Amygdala (tissue), 56 donors: Measurements from ENCODE around the gene SLC5A3.
A peak's percentile ranks its signal among the peaks of the same experiment; 100 is the strongest.

Experiments used
- DNase-seq, 56 donors: peaks; one replicate each; lab custom pipeline; 2025; lab: John Stamatoyannopoulos, UW

Gene SLC5A3

GRCh38 chr21:34073032-34073748 lies at the start of gene SLC5A3, which contains the start of gene MRPS6:
Gene SLC5A3 (plus strand): TSS chr21:34073578. CDS start chr21:34095199, 21,621 bp downstream.
Gene MRPS6 (plus strand): TSS chr21:34073578. CDS start chr21:34073701, 123 bp downstream.
- DNase-seq: peak in 54 of 56 donors; percentile 8 to 93 (median 66)

- no peak for DNase-seq
These were observed 49.5 kb upstream of the SLC5A3 start for GRCh38 chr21:34023691-34024373.

DNA sequence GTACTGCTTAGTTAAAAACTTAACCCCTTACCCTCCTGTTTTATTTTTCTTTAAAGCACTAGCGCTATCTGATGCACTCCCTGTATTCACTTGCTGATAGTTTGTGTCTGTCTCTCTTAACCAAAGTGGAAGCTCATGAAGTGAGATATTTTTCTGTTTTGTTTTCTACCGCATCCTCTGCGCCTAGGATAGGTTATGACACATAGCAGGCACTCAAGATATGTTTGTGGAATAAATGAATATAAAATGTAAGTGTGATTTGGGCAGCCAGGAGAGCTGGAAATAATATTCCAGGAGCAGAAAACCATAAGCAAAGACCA lies 49.0 kb upstream of the SLC5A3 start:
- no peak for DNase-seq

DNA sequence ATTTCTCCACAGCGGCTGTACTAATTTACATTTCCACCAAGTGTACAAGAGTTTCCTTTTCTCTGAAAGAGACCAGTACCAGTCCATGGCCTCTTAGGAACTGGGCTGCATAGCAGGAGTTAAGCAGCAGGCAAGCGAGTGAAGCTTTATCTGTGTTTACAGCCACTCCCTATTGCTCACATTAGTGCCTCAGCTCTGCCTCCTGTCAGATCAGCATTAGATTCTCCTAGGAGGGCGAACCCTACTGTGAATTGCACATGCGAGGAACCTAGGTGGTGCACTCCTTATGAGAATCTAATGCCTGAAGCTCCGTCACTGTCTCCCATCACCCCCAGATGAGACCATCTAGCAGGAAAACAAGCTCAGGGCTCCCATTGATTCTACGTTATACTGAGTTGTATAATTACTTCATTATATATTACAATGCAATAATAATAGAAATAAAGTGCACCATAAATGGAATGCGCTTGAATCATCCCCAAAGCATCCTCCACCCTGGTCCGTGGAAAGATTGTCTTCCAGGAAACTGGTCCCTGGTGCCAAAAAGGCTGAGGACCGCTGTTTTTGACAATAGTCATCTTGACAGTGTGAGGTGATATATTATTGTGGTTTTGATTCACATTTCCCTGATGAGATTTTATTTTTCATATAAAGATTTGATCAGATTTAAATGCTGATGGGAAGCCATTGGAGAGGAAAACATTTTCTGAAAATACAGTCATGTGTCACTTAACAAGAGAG lies 45.5 kb upstream of the SLC5A3 start:
- DNase-seq: no peak

DNA sequence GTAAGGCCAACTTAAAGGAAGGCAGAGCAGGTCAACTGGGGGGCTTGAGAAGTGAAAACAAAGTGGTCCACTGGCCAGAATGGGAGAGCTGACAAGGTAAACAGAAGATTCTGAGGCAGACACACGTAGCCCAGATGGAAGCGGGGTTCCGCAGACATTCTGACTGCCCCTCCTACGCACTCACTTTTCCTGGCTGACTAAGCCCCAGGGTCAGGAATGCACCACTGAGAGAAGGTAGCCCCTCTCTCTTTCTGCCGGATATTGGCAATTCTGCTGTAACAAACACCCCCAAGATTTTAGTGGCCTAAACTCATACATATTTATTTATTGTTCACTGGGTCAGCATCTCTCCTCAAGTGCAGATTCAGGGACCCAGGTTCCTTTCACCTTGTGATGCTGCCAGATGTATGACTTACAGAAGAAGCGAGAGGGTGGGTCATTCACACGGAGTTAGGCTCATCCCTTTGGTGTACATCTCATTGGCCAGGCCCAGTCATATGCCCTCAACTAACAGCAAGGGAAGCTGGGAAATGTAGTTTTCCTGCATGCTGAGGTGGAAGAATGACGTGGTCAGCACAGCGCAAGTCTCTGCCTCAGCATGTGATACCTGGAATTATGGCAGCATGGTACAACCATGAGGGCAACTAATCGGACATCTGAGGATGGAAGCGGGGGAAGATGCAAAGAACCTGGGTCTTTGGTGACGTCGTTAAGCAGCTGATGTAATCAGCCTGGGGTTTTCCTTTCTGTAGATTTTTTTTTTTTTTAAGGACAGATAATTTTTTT lies 43.4 kb upstream of the SLC5A3 start:
- peak in 33 of 56 donors; percentile 1 to 59 (median 16) for DNase-seq

DNA sequence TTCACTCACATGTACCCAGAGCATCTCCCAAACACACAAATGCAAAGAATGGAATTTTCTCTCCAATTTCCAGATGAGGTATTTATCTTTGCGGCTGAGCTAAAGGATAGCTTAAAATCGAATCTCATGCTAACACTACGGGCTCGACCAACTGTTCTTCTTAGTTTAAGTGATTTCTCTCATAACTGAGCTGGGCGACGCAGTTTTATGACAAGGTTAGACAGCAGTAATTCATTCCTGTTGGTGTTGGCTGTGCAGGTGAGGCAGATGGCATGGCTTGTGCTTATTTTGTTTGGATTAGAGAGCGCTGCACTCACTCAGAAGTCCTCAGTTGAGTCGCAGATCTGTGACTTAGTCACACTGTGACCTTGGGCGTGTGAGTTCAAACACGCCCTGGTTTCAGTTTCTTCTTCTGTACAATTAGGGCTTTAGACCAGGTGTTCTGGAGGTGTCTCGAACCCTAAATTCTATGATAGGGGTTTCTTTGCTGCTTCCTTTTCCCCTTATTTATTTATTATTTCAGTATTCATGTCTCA lies 41.5 kb upstream of the SLC5A3 start:
- no peak for DNase-seq

- no peak for DNase-seq
These were observed 38.9 kb upstream of the SLC5A3 start for GRCh38 chr21:34034369-34035014.

GRCh38 chr21:34035619-34036354 lies 37.6 kb upstream of the SLC5A3 start:
- DNase-seq: no peak

DNA sequence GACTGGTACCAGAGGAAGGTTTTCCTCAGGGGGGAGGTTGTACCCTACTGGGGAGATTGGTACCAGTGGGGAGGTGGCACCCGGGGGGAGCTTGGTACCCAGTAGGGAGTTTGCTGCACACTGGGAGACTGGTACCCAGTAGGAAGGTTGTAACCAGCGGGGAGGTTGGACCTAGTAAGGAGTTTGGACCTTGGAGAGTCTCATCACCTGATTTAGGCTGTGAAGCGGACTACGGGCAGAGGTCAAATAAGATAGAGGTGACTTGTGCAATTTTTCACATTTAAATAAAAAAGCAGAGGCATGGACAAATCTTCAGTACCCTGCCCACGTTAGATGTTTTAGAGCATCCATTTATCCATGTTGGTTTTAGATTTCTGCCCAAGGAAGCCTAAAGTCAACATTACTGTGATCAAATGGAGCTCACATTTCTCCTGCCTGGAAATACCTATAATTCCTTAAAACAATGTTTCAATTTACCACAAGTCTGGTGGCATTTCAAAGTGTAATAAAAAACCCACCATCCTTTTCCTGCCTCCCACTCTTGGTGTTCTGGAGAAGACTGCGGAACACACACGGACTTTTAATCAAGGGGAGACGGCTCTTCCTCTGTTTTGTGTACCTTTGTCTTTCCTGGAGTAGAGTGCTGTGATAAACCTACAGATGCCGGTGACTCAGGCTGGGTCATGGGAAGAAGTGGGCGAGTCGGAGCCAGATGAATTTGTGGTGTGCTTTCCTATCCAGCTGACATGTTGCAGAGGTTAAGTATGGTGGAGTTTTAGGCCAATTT lies 36.2 kb upstream of the SLC5A3 start:
- DNase-seq: no peak

DNA sequence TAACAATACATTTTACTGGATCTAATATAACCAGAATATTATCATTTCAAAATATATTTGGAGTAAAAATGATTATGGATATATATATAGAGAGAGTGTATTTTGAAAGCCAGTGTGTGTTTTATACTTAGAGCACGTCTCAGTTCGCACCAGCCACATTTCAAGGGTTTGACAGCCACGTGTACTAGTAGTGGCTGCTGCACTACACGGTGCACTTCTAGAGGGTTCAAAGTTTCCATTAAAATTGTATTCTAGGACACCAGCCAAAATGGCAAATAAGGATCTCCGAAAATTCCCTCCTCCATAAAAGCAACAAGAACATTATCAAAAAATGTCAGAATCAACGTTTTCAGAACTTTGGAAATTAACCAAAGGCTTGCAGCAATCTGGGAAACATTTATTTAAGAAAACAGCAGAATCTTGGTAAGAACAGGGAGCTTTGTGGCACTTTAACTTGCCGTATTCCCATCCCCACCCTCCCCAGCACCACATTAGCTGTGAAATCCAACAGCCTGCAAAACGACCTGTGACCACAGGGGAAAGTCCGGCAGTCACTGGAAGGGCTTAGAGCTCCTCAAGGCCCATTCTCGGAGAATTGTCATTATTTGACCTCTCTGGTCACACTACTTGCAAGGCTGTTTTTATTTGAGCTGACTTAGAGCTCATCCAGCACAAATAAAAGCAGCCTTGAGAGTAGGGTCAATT lies 33.5 kb upstream of the SLC5A3 start:
- DNase-seq: no peak

- no peak for DNase-seq
These were observed 30.6 kb upstream of the SLC5A3 start for GRCh38 chr21:34042735-34043134.

DNA sequence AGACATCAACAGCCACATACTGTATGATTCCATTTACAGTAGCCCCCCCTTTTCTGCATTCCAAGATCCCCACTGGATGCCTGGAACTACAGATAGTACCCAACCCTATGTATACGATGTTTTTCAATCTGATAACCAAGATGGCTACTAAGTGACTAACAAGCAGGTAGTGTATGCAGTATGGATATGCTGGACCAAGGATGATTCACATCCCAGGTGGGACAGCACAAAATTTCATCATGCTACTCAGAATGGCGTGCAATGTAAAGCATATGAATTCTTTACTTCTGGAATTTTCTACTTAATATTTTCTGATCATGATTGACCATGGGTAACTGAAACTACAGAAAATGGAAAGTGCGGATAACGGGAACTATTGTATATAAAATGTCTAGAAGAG lies 30.0 kb upstream of the SLC5A3 start:
- no peak for DNase-seq

DNA sequence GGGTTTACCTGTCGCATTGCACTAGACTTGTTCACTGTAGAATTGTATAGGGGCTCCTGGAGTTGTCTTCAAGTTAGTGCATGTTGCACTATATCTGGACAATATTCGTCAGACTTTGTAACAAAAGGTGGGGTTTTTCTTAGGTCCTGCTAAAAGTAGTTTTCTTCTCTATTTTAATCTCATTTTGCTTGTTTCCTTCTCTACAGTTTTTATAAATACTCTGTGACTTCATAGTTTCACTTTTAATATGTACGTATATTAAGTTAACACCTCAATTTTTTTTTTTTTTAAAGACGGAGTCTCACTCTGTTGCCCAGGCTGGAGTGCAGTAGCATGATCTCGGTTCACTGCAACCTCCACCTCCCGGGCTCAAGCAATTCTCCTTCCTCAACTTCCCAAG lies 26.5 kb upstream of the SLC5A3 start:
- DNase-seq: no peak

GRCh38 chr21:34047835-34048234 lies 25.5 kb upstream of the SLC5A3 start:
- no peak for DNase-seq

DNA sequence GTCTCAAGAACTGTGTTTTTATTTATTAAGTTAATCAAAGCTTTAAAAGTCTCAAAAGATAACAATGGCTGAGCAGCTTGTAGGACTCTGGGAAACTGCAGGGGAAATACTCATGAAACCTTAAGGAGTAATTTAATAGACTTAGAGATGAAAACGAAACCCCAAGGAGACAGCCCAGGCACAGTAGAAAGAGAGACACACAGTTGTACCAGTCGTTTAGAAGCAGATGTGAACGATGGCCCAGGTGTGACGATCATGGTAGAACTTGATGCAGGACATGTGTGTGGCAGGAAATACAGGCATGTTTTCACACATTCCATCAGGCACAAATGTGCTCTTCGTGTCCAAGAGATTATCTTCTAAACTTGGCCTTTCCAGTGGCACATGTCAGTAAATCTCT lies 21.2 kb upstream of the SLC5A3 start:
- DNase-seq: no peak

GRCh38 chr21:34054259-34054658 lies 19.1 kb upstream of the SLC5A3 start:
- no peak for DNase-seq

- no peak for DNase-seq
These were observed 17.8 kb upstream of the SLC5A3 start for GRCh38 chr21:34055615-34056014.

DNA sequence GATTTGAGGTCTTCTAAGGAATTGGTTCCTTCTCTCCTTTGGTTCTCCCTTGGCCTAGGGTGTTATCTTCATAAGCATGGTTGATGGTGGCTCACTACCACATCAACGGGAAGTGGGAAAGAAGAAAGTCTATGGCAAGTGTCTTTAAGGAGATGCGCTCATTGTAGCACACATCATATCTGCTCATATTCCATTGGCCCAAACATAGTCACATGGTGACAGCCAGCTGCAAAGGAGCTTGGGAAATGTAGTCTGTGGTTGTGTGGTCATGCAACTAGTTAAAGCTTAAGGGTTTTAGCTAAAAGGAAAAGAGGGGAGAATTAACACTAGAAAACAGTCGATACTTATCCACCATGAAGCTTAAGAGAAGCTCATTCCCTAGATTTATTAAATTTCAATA lies 11.4 kb upstream of the SLC5A3 start:
- no peak for DNase-seq
